ENCODE results near the gene MKRN2.
"Not testable (repeated sequence)": the region's sequence is repeated elsewhere in the genome, so short reads cannot be mapped to it uniquely, and the experiment has no call there.

MKRN2 gene
- total RNA-seq, result 70.9 to 77.0 reads per million in 2 experiments

GRCh38 chr3:12556690-12557472 lies at the start of gene MKRN2:
Gene MKRN2, plus strand, starts transcription at chr3:12557087. Its CDS starts 64 bp downstream, at chr3:12557151.
- peak; percentile 72 for DNase-seq (ENCODE audit: low read depth)

GRCh38 chr3:12507591-12508281 lies 49.2 kb upstream of the MKRN2 start:
- DNase-seq (ENCODE audit: low read depth), result no peak

- DNase-seq (ENCODE audit: low read depth), result no peak
Measured at GRCh38 chr3:12508291-12508700, 48.6 kb upstream of the MKRN2 start.

GRCh38 chr3:12509466-12509865 lies 47.4 kb upstream of the MKRN2 start:
- no peak for DNase-seq (ENCODE audit: low read depth)

GRCh38 chr3:12512534-12513118 lies 44.3 kb upstream of the MKRN2 start:
- DNase-seq (ENCODE audit: low read depth), result no peak

DNA sequence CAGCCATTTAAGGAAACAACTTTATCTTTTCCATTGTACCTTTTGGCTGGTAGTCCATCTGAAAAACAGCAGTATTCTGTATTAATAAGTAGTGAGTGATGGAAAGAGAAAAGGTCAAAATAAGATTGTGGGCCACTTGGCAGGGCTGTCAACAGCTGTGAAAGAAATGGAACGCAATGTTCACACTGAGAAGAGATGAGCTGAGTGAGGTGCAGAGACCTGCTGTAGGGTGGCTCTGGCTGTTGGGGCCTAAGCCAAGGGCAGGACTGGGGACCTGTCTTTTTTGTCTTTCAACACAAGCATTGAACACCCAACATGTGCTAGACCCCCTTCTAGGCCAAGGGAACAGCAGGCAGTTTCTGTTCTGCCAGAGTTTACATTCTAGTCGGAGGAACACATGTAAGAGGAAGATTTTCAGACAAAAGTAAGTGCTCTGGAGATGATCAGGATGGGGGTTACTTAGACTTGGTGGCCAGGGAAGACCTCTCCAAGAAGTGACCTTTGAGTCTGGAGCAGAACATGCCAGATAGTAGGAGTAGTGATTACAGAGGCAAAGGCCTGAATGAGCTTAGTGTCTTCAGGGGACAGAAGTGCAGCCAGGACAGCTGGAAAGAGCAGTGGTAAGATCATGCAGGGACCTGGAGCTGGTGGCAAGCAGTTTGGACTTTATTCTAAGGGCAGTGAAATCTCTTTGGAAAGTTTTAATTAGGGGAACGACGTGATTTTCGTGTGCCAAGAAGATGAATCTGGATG lies 43.0 kb upstream of the MKRN2 start:
- no peak for DNase-seq (ENCODE audit: low read depth)

DNA sequence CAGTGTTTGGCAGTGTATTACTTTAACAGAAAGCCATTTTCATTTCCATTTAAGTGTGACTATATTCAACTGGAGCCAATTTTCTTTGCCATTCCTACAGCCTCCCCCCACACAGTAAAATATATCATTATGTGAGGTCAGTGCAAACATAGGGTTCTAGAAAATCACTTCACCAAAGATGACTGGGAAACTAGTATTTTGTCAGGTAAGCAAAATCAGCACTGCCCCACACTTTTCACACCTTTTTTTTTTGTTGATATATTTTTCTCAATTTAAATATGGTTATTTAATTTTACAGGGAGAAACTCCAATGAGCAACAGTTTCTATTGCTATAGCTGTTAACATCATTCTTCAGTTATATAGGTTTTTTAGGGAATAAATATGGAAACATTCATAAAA lies 41.3 kb upstream of the MKRN2 start:
- no peak for DNase-seq (ENCODE audit: low read depth)

DNA sequence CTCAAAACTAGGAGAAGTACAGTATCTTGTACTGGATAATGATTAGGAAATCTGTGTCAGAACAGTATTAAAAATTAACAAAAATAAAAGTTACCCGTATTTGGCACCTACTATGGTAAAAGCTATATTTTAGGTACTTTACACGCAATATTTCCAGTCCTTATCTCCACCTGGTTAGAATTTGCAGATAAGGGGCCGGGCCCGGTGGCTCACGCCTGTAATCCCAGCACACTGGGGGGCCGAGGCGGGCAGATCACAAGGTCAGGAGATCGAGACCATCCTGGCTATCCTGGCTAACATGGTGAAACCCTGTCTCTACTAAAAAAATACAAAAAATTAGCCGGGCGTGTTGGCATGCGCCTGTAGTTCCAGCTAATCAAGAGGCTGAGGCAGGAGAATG lies 40.0 kb upstream of the MKRN2 start:
- DNase-seq (ENCODE audit: low read depth), result no peak

DNA sequence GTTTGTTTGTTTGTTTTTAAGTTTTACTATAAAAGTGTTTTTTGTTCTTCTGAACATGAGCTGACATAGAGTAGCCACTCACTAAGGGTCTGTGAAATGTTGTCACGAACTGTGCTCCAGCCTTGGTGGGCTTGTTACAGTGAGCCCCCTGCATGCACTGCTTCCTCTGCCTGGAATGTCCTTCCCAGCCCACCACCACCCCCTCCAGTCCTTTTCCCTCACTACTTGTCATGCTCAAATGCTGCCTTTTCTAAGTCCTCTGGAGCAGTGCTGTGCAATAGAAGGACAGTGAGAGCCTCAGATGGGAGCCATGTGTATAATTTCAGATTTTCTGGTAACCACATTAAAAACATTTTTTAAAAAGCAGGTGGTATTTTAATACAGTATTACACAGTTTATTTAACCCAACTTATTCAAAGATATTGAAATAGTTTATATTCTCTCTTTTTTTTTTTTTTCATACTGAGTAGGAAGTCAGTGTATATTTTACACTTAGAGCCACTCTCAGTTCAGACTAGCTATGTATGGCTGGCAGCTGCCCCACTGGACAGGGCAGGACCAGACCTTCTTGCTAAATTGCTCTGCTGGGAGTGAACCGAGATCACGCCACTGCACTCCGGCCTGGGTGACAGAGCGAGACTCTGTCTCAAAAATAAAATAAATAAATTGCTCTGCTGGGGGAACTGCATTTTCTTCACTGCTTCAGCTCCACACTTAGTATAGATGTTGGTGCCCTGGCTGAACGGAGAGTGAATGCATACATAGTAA lies 38.4 kb upstream of the MKRN2 start:
- DNase-seq (ENCODE audit: low read depth), result no peak

GRCh38 chr3:12521010-12521409 lies 35.9 kb upstream of the MKRN2 start:
- DNase-seq (ENCODE audit: low read depth), result no peak

DNA sequence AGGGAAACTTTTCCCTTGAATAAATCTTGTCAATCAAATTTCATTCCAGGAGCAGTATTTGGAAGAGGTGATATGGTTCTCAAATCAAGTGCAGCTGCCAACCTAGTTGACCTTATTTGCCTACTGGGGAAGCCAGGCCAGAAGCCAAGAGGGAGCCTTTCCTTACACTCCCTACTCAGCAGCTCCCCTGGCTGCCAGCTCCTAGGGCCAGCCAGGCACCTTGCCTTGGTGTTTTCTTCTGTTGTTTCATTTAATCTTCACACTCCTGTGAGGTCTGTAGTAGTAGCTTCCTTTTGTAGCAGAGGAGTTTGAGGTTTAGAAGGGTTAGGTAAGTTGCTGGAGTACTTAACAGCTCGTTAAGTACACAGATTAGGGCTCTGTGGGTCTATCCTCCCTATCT lies 34.2 kb upstream of the MKRN2 start:
- DNase-seq (ENCODE audit: low read depth), result no peak

DNA sequence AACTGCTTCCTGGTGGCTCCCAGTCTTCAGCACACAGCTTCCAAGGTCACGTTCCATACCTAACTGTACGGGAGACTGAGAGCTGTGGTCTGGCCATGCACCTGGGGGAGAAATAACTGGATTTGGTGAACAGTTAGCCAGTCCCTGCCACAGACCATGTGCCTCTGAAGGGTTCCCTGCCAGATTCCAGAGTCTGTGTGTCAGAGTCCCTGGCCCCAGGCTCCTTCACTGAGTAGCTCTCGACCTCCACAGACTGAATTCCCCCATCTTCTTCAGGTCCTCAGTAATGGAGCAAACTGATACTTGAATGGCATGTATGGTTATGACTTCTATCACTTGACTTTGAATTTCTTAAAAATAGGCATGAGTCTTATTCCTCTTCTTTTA lies 29.1 kb upstream of the MKRN2 start:
- no peak for DNase-seq (ENCODE audit: low read depth)

DNA sequence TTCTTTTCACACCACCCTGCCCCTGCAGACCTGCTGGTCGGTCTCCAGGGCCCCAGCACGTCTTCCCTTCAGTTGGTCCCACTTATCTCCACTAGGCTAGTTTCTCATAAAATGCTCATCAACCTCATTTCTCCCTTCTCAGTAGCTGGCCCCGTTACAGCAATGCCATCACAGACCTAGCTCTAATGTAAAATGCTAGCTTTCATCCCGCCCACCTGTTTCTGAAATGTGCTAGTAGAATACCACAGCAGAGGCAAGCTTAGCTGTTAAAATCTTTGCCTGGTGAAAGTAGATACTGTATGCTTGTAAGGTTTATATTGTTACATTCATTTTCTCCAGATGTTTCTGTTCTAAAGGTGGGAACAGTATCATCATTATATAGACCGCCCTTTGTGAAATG lies 24.7 kb upstream of the MKRN2 start:
- no peak for DNase-seq (ENCODE audit: low read depth)

DNA sequence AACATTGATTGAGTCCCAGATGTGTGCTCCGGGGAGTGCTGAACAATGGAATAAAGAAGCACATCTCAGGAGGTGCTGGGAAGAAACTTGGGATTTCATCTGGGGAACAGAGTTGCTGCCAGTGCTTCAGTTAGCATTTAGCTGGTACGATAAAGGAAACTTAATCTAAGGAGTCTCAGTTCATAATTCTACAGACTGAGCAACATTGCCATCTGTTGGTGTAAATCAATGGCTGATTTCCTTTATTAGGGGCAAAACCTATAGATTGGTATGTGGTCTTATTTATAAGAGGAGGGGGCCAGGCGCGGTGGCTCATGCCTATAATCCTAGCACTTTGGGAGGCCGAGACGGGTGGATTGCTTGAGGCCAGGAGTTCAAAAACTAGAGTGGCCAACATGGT lies 20.5 kb upstream of the MKRN2 start:
- DNase-seq (ENCODE audit: low read depth), result no peak

GRCh38 chr3:12541625-12542024 lies 15.3 kb upstream of the MKRN2 start:
- no peak for DNase-seq (ENCODE audit: low read depth)

- not testable (repeated sequence) for DNase-seq (ENCODE audit: low read depth)
Measured at GRCh38 chr3:12543497-12543896, 13.4 kb upstream of the MKRN2 start.

DNA sequence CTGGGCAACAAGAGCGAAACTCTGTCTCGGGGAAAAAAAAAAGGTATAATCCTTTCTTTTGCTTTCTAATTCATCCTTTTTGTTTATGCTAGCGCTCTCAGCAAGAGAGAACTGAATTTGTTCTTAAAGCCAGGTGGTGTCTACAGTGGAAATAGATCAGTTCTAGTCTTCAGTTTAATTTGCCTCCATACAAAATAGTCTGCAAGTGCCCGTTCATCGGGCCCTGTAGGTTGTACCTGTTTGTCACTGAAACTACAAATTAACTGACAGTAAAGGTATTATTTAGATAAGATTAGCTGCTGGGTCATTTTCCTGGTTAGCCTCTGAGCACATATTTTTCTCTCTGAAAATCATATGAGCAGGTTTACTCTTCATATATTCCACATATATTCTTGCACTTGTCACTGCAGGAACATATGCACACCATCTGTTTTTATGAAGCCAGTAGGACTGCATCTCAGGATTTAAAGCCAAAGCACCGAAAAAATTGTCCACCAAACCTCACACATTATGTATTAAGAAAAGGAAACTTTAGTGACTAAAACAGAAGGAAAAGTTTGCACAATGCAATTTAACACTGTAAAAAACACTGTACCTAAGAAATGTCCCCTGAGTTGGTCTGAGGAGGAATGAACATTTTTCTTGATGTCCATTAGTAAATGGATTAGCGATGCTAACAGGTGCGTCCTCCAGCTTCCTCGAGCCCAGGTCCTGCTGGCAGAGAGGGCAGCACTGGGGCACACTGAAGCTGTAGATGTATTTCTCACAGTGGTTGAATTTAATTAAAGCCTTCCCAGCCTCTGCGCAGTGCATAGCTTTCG lies 12.0 kb upstream of the MKRN2 start:
- no peak for DNase-seq (ENCODE audit: low read depth)

GRCh38 chr3:12545473-12545791 lies 11.5 kb upstream of the MKRN2 start, which contains the start of gene MKRN2OS:
Gene MKRN2OS, minus strand, starts transcription at chr3:12545499. Its CDS starts 35 bp downstream, at chr3:12545464.
- no peak for DNase-seq (ENCODE audit: low read depth)

DNA sequence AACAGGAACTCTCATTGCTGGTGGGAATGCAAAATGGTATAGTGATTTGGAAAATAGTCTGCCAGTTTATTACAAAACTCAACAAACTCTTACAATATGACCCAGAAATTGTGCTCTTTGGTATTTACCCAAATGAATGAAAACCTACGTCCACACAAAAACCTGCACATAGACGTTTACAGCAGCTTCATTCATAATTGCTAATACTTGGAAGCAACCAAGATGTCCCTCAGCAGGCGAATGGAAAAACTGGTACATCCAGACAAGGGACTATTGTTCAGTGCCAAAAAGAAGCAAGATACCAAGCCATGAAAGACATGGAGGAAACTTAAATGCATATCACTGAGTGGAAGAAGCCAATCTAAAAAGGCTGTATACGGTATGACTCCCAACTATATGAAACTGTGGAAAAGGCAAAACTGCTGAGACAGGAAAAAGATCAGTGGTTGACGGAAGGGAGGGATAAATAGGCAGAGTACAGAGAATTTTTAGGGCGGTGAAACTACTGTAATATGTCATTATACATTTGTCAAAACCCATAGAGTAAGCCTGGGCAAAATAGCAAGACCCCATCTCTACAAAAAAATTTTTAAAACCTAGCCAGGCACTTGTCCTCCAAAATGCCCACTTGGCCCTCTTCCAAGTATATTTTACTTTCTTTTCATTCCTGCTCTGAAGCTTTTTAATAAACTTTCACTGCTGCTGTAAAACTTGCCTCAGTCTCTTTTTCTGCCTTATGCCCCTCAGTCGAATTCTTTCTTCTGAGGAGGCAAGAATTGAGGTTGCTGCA lies 6.7 kb upstream of the MKRN2 start:
- no peak for DNase-seq (ENCODE audit: low read depth)

GRCh38 chr3:12553921-12554391 lies 2.9 kb upstream of the MKRN2 start:
- no peak for DNase-seq (ENCODE audit: low read depth)

All from T follicular helper cell (primary cell).